ENCODE measurements around the gene ZNF141.
"Not testable (repeated sequence)": the region's sequence is repeated elsewhere in the genome, so short reads cannot be mapped to it uniquely, and the experiment has no call there.

ZNF141 gene

GRCh38 chr4:337143-337931 lies at the start of gene ZNF141:
TSS of gene ZNF141 (plus strand) at chr4:337814. CDS start at chr4:337984, 170 bp downstream.
- peak; percentile 86 for DNase-seq

GRCh38 chr4:288891-289290 lies 48.7 kb upstream of the ZNF141 start:
- DNase-seq = no peak

GRCh38 chr4:294732-295131 lies 42.9 kb upstream of the ZNF141 start:
- no peak for DNase-seq

GRCh38 chr4:302381-302780 lies 35.2 kb upstream of the ZNF141 start:
- no peak for DNase-seq

- not testable (repeated sequence) for DNase-seq
Measured at GRCh38 chr4:304516-304915, 33.1 kb upstream of the ZNF141 start.

GRCh38 chr4:304969-305680 lies 32.5 kb upstream of the ZNF141 start, which contains the start of gene ZNF732:
TSS of gene ZNF732 (minus strand) at chr4:305474. CDS start at chr4:305310, 164 bp downstream.
- no peak for DNase-seq

- no peak for DNase-seq
Measured at GRCh38 chr4:306551-306961, 31.1 kb upstream of the ZNF141 start.

- DNase-seq = no peak
Measured at GRCh38 chr4:309807-310206, 27.8 kb upstream of the ZNF141 start.

GRCh38 chr4:314296-314903 lies 23.2 kb upstream of the ZNF141 start:
- no peak for DNase-seq

- no peak for DNase-seq
Measured at GRCh38 chr4:328729-329128, 8.9 kb upstream of the ZNF141 start.

GRCh38 chr4:335515-335914 lies 2.1 kb upstream of the ZNF141 start:
- no peak for DNase-seq

- peak; percentile 4 for DNase-seq
Measured at GRCh38 chr4:336099-336892, 1.3 kb upstream of the ZNF141 start.

- no peak for DNase-seq
Measured at GRCh38 chr4:336893-337142, 796 bp upstream of the ZNF141 start.

- peak; percentile 67 for DNase-seq
Measured at GRCh38 chr4:337932-338758, 531 bp downstream of the ZNF141 start.

- no peak for DNase-seq
Measured at GRCh38 chr4:338759-339097, 1.1 kb downstream of the ZNF141 start.

GRCh38 chr4:340011-340410 lies 2.4 kb downstream of the ZNF141 start:
- no peak for DNase-seq

GRCh38 chr4:373062-373839 lies 35.6 kb downstream of the ZNF141 start:
- no peak for DNase-seq

GRCh38 chr4:374298-375160 lies 36.9 kb downstream of the ZNF141 start:
- DNase-seq = no peak

GRCh38 chr4:384311-385010 lies 46.8 kb downstream of the ZNF141 start:
- DNase-seq = no peak
